ENCODE data around the gene LRRTM2. TPM values are rescaled to one million over a fixed set of nuclear protein-coding genes. Genes with fewer than 3 reads are reported as not detected.

The LRRTM2 gene
- total and polyA plus RNA-seq, 4 donors = 0.08 to 0.71 (median 0.24) TPM; not detected in 1

DNA sequence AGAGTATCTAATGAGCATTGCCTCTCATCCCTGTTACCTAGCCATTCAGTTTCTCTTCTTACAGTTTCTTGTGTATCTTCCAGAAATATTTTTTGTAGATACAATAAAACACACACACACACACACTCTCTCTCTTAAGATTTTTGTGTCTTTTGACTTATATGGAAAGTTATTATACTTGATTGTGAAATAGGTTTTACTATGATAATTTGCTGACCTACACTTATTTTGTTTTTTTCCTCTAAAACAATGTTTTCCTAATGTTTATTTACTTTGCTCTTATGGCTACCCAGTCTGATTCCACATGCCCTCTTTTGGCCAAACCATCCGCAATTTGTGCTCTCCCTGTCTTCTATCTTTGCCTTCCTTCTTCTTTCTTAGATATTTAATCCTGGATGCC lies 25.3 kb downstream of the LRRTM2 start:
- no peak overlapping the region for H3K27ac ChIP-seq (ENCODE audit: low read depth in 1 of 2, low read length in 2 of 2)
- H3K4me1 ChIP-seq (ENCODE audit: control insufficient read depth in 4 of 4, insufficient read depth in 4 of 4, low read length in 3 of 4) = peaks cover 0 to 2% (median under 1%) of the 10 kb centered on the region in 4 donors
- H3K27me3 ChIP-seq (ENCODE audit: control insufficient read depth in 4 of 4, insufficient read depth in 4 of 4, low read length in 3 of 4) = no peaks in the 10 kb centered on the region
- no peak overlapping the region for H3K9ac ChIP-seq (ENCODE audit: low read depth in 1 of 2, low read length in 2 of 2)
- DNase-seq (ENCODE audit: low spot score) = no peak
- TF ChIP-seq ATF3 (IDR thresholded peaks at IDR 0.05) (no peak), REST (IDR thresholded peaks at IDR 0.05) (no peak), JUND (IDR thresholded peaks at IDR 0.05) (no peak), TAF1 (conservative IDR thresholded peaks at IDR 0.05) (no peak), MAX (IDR thresholded peaks at IDR 0.05) (no peak), FOXA2 (IDR thresholded peaks at IDR 0.05) (no peak), SP1 (IDR thresholded peaks at IDR 0.05) (no peak), NR2F2 (IDR thresholded peaks at IDR 0.05) (no peak), HNF4A (conservative IDR thresholded peaks at IDR 0.05) (no peak), EGR1 (IDR thresholded peaks at IDR 0.05; ENCODE audit: low read depth in 2 of 2) (no peak), GABPA (IDR thresholded peaks at IDR 0.05 in 1 of 2, conservative IDR thresholded peaks at IDR 0.05 in 1 of 2) (no peak), HNF4G (IDR thresholded peaks at IDR 0.05) (no peak), FOXA1 (IDR thresholded peaks at IDR 0.05) (no peak), YY1 (IDR thresholded peaks at IDR 0.05) (no peak), RXRA (IDR thresholded peaks at IDR 0.05) (no peak), RAD21 (IDR thresholded peaks at IDR 0.05) (no peak)
- TF ChIP-seq, protein P1, sequence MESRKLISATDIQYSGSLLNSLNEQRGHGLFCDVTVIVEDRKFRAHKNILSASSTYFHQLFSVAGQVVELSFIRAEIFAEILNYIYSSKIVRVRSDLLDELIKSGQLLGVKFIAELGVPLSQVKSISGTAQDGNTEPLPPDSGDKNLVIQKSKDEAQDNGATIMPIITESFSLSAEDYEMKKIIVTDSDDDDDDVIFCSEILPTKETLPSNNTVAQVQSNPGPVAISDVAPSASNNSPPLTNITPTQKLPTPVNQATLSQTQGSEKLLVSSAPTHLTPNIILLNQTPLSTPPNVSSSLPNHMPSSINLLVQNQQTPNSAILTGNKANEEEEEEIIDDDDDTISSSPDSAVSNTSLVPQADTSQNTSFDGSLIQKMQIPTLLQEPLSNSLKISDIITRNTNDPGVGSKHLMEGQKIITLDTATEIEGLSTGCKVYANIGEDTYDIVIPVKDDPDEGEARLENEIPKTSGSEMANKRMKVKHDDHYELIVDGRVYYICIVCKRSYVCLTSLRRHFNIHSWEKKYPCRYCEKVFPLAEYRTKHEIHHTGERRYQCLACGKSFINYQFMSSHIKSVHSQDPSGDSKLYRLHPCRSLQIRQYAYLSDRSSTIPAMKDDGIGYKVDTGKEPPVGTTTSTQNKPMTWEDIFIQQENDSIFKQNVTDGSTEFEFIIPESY (IDR thresholded peaks at IDR 0.05) = no peak
- TF ChIP-seq, protein P2, sequence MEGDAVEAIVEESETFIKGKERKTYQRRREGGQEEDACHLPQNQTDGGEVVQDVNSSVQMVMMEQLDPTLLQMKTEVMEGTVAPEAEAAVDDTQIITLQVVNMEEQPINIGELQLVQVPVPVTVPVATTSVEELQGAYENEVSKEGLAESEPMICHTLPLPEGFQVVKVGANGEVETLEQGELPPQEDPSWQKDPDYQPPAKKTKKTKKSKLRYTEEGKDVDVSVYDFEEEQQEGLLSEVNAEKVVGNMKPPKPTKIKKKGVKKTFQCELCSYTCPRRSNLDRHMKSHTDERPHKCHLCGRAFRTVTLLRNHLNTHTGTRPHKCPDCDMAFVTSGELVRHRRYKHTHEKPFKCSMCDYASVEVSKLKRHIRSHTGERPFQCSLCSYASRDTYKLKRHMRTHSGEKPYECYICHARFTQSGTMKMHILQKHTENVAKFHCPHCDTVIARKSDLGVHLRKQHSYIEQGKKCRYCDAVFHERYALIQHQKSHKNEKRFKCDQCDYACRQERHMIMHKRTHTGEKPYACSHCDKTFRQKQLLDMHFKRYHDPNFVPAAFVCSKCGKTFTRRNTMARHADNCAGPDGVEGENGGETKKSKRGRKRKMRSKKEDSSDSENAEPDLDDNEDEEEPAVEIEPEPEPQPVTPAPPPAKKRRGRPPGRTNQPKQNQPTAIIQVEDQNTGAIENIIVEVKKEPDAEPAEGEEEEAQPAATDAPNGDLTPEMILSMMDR (IDR thresholded peaks at IDR 0.05; ENCODE audit: low read depth, low read length, missing input control) = no peak
- H3K9me3 ChIP-seq (ENCODE audit: control insufficient read depth in 4 of 4, low read length in 3 of 4) = no peaks in the 10 kb centered on the region
- no peak overlapping the region for H3K4me3 ChIP-seq (ENCODE audit: low read depth in 1 of 3, low read length in 3 of 3)
- peaks cover 0 to 3% (median 0%) of the 10 kb centered on the region in 4 donors for H3K36me3 ChIP-seq (ENCODE audit: control insufficient read depth in 4 of 4, insufficient read depth in 3 of 4, low read depth in 1 of 4, low read length in 3 of 4)
- 76% methylated on average over 1 of the region's 1 CpG for WGBS

All from liver (tissue), 9 donors.